Brain microvascular endothelial cell (primary cell): ENCODE results near the gene CFAP119.

Experiments
- DNase-seq: peaks from one replicate; pipeline ENCODE4 v3.0.0-alpha.2; 2020
- H3K27ac ChIP-seq: fragments of 250-450 bp; sonication (Bioruptor Pico); 2 replicates; pipeline ENCODE4 v1.5.1; 2020; ENCODE audit warnings: mild to moderate bottlenecking, moderate library complexity
- H3K27me3 ChIP-seq: fragments of 250-450 bp; sonication (Bioruptor Pico); replicated peaks from 2 replicates; pipeline ENCODE4 v1.5.1; 2020; ENCODE audit warnings: mild to moderate bottlenecking
- H3K36me3 ChIP-seq: fragments of 250-450 bp; sonication (Bioruptor Pico); replicated peaks from 2 replicates; pipeline ENCODE4 v1.5.1; 2020; ENCODE audit warnings: mild to moderate bottlenecking
- H3K4me3 ChIP-seq: 2 replicates; pipeline ENCODE4 v1.5.1; 2011; ENCODE audit warnings: low read depth, mild to moderate bottlenecking, control low read depth, low read length, moderate library complexity
- in situ Hi-C: cut with HindIII; loops from 2 replicates; pipeline ENCODE4 v1.10.0; 2017; ENCODE audit warnings: low sequenced_read_pairs, low pct_ligation_motif_present
- TF ChIP-seq, protein P1 (sequence below): IDR thresholded peaks from 2 replicates; pipeline ENCODE4 v1.5.1; 2011; ENCODE audit warnings: low read depth, mild to moderate bottlenecking, moderate library complexity, low read length, control low read depth, inconsistent platforms; ENCODE audit errors: missing control alignments

Gene CFAP119

DNA sequence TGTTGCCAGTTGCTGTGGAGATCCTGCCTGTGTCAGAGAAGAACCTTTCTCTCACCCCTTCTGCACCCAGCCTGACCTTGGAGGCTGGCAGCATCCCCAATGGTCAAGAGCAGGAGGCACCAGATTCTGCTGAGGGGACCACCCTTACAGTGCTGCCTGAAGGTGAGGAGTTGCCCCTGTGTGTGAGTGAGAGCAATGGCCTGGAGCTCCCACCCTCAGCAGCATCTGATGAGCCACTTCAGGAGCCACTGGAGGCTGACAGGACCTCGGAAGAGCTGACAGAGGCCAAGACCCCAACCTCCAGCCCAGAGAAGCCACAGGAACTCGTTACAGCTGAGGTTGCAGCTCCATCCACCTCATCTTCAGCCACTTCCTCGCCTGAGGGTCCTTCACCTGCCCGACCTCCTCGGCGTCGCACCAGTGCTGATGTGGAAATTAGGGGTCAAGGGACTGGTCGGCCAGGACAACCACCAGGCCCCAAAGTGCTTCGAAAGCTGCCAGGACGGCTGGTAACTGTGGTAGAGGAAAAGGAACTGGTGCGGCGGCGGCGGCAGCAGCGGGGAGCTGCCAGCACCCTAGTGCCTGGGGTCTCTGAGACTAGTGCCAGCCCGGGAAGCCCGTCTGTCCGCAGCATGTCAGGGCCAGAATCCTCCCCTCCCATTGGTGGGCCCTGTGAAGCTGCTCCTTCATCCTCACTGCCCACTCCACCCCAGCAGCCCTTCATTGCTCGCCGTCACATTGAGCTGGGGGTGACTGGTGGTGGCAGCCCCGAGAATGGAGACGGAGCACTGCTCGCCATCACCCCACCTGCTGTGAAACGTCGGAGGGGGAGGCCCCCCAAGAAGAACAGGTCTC is 23.8 kb downstream of the CFAP119 start:
- H3K27me3 ChIP-seq, result no peaks in the 10 kb centered on the region
- TF ChIP-seq, protein P1, sequence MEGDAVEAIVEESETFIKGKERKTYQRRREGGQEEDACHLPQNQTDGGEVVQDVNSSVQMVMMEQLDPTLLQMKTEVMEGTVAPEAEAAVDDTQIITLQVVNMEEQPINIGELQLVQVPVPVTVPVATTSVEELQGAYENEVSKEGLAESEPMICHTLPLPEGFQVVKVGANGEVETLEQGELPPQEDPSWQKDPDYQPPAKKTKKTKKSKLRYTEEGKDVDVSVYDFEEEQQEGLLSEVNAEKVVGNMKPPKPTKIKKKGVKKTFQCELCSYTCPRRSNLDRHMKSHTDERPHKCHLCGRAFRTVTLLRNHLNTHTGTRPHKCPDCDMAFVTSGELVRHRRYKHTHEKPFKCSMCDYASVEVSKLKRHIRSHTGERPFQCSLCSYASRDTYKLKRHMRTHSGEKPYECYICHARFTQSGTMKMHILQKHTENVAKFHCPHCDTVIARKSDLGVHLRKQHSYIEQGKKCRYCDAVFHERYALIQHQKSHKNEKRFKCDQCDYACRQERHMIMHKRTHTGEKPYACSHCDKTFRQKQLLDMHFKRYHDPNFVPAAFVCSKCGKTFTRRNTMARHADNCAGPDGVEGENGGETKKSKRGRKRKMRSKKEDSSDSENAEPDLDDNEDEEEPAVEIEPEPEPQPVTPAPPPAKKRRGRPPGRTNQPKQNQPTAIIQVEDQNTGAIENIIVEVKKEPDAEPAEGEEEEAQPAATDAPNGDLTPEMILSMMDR, result no peak
- peaks cover 81% of the 10 kb centered on the region for H3K36me3 ChIP-seq
- no peak overlapping the region for H3K4me3 ChIP-seq
- no peak overlapping the region for H3K27ac ChIP-seq
- in situ Hi-C loops, result no loop called here
- DNase-seq, result no peak

DNA sequence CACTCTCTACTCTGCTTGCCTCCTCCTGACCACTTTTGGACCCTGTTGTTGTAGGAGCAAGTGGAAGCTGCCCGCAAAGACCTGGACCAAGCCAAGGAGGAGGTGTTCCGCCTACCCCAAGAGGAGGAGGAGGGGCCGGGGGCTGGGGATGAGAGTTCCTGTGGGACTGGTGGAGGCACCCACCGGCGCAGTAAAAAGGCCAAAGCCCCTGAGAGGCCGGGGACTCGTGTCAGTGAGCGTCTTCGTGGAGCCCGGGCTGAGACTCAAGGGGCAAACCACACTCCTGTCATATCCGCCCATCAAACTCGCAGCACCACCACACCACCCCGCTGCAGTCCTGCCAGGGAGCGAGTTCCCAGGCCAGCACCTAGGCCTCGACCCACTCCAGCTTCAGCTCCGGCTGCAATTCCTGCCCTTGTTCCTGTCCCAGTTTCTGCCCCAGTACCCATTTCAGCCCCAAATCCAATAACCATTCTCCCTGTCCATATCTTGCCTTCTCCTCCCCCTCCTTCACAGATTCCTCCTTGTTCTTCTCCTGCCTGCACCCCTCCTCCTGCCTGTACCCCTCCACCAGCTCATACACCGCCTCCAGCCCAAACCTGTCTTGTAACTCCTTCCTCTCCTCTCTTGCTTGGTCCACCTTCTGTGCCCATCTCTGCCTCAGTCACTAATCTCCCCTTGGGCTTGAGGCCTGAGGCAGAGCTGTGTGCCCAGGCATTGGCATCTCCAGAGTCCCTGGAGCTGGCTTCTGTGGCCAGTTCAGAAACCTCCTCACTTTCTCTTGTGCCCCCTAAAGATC is 24.7 kb downstream of the CFAP119 start:
- no peak for DNase-seq
- Histone ChIP-seq H3K27ac (no peak overlapping the region), H3K36me3 (peaks cover 83% of the 10 kb centered on the region), H3K27me3 (no peaks in the 10 kb centered on the region), H3K4me3 (no peak overlapping the region)
- in situ Hi-C loops, result no loop called here
- TF ChIP-seq, protein P1, result no peak

DNA sequence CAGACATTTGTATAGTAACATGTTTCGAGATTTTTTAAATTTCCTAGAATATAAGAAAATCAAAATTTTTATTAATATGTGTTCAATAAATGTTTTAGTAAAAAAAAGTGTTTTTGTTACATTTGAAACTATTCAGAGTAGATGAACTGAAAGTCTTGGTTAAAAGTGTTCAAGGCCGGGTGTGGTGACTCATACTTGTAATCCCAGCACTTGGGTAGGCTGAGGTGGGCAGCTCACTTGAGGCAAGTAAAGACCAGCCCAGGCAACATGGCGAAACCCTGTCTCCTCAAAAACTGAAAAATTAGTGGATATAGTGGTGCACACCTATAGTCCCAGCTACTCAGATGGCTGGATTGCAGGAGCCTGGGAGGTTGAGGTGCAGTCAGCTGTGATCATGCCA is 30.5 kb downstream of the CFAP119 start:
- in situ Hi-C loops, result no loop called here
- Histone ChIP-seq H3K4me3 (no peak overlapping the region), H3K27ac (no peak overlapping the region), H3K27me3 (no peaks in the 10 kb centered on the region), H3K36me3 (peaks cover 79% of the 10 kb centered on the region)
- TF ChIP-seq, protein P1, result no peak
- no peak for DNase-seq

DNA sequence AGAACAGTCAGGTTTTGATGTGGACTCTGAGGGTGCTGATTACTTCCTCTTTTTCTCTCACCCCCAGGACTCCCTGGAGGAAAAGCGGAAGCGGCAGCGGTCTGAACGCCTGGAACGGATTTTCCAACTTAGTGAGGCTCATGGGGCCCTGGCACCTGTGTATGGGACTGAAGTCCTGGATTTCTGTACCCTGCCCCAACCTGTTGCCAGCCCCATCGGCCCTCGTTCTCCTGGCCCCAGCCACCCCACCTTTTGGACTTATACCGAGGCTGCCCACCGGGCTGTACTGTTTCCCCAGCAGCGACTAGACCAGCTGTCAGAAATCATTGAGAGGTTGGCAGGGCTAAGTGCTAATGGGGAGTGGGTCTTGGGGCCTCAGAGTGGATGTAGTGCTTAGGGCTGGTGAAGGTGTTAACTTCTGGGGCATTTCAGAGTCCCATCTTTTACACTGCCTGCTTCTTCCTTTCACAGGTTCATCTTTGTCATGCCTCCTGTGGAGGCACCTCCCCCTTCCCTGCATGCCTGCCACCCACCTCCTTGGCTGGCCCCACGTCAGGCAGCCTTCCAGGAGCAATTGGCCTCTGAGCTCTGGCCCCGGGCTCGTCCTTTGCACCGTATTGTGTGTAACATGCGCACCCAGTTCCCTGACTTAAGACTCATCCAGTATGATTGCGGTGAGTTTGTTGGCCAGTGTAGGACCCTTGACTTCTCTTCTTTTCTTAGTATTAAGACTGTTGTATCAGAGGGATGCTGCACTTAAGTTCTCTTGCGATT is 32.8 kb downstream of the CFAP119 start:
- H3K36me3 ChIP-seq, result peaks cover 82% of the 10 kb centered on the region
- TF ChIP-seq, protein P1, result no peak

DNA sequence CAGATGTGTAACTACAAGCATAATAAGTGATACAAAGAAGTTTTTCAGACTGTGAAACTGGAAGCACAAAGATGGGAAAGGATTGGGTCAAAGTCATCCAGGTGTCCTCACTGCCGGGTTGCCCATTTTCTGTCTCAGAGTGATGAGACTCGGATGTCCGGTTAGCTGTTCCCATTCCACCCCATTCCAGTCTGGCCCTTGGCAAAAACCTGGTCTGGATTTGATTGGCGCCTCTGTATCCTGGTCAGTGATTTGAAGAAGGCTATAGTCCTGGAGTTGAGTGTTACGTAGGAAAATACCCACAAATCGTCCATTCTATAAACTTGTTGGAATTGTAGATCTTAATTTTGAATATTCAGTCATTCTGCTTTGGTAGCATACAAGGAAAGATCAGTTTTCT is 33.5 kb downstream of the CFAP119 start:
- Histone ChIP-seq H3K27ac (no peak overlapping the region), H3K27me3 (no peaks in the 10 kb centered on the region), H3K4me3 (no peak overlapping the region), H3K36me3 (peaks cover 82% of the 10 kb centered on the region)
- TF ChIP-seq, protein P1, result no peak
- in situ Hi-C loops, result no loop called here
- DNase-seq, result no peak

More for the DNA sequence above, 32.8 kb downstream of the CFAP119 start:
- H3K4me3 ChIP-seq, result no peak overlapping the region
- no peak for DNase-seq
- H3K27ac ChIP-seq, result no peak overlapping the region
- in situ Hi-C loops, result no loop called here
- H3K27me3 ChIP-seq, result no peaks in the 10 kb centered on the region
